Measurements from ENCODE around the gene PRKAG3. TPM values are rescaled to one million over a fixed set of nuclear protein-coding genes. Genes with fewer than 3 reads are reported as not detected.

The PRKAG3 gene
- total and polyA plus RNA-seq, 2 donors (not counting 1 experiment from before 2014, with no cell fraction given) = not detected

DNA sequence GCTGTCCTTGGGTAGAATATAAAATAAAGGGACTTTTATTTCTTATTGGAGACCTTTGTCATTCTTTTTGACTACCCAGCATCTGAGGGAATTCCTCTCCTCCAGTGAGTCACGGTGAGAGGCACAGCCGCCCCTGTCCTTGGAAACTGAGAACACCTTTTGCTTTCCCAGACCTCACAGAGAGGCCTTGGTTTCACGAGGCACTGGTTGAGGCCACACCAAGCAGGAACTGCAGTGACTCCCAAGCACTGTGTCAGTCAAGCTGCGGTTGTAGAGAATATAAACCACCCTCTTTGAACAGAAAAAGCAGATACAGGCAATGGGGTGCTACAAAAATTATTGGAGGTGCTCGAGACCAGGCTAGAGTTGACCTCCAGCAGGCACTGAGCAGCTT is 16.4 kb downstream of the PRKAG3 start:
- H2AFZ ChIP-seq (ENCODE audit: insufficient read depth, low read depth, low read length, poor library complexity, severe bottlenecking) = no peak overlapping the region
- H4K20me1 ChIP-seq (ENCODE audit: control insufficient read depth, insufficient read depth, low read length, poor library complexity, severe bottlenecking) = no peaks in the 10 kb centered on the region
- DNase-seq (no peak), ATAC-seq (ENCODE audit: low read depth) (no peak)
- Mint-ChIP-seq H3K27me3 (peaks cover 47% of the 10 kb centered on the region), H3K27ac (no peak overlapping the region), H3K4me3 (no peak overlapping the region), H3K4me1 (no peaks in the 10 kb centered on the region), H3K9me3 (ENCODE audit: insufficient read depth) (no peaks in the 10 kb centered on the region)
- H3K79me2 ChIP-seq (ENCODE audit: control insufficient read depth, insufficient read depth, low read length) = no peaks in the 10 kb centered on the region
- H3K4me1 ChIP-seq (ENCODE audit: control insufficient read depth in 2 of 2, insufficient read depth in 2 of 2, low read length in 2 of 2) = no peaks in the 10 kb centered on the region
- WGBS (ENCODE audit: insufficient coverage) = 85% methylated on average over 4 of the region's 5 CpGs
- peaks cover 0 to 12% (median 0%) of the 10 kb centered on the region in 4 experiments for H3K27me3 ChIP-seq (replicated peaks in 1 of 4; ENCODE audit: control extremely low read depth in 1 of 4, control insufficient read depth in 3 of 4, insufficient read depth in 4 of 4, low read length in 3 of 4)
- no peaks in the 10 kb centered on the region for H3K36me3 ChIP-seq (replicated peaks in 1 of 2; ENCODE audit: control extremely low read depth in 1 of 2, control insufficient read depth in 1 of 2, extremely low read depth in 1 of 2, insufficient read depth in 2 of 2, low read length in 1 of 2)
- POLR2A ChIA-PET = no interaction called here
- no peaks in the 10 kb centered on the region for H3K9me3 ChIP-seq (ENCODE audit: control extremely low read depth in 1 of 3, control insufficient read depth in 2 of 3, insufficient read depth in 1 of 3, low read length in 2 of 3)
- intact Hi-C loops (cut with micrococcal nuclease) = no loop called here
- H3K4me3 ChIP-seq (ENCODE audit: control extremely low read depth in 1 of 5, extremely low read depth in 1 of 5, insufficient read depth in 1 of 5, low read depth in 2 of 5, low read length in 4 of 5) = no peak overlapping the region
- H3K9ac ChIP-seq (ENCODE audit: low read length) = no peak overlapping the region
- CTCF ChIA-PET = no interaction called here
- TF ChIP-seq, protein P1, sequence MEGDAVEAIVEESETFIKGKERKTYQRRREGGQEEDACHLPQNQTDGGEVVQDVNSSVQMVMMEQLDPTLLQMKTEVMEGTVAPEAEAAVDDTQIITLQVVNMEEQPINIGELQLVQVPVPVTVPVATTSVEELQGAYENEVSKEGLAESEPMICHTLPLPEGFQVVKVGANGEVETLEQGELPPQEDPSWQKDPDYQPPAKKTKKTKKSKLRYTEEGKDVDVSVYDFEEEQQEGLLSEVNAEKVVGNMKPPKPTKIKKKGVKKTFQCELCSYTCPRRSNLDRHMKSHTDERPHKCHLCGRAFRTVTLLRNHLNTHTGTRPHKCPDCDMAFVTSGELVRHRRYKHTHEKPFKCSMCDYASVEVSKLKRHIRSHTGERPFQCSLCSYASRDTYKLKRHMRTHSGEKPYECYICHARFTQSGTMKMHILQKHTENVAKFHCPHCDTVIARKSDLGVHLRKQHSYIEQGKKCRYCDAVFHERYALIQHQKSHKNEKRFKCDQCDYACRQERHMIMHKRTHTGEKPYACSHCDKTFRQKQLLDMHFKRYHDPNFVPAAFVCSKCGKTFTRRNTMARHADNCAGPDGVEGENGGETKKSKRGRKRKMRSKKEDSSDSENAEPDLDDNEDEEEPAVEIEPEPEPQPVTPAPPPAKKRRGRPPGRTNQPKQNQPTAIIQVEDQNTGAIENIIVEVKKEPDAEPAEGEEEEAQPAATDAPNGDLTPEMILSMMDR (IDR thresholded peaks at IDR 0.05) = no peak
- TF ChIP-seq EZH2 (IDR thresholded peaks at IDR 0.05; ENCODE audit: borderline replicate concordance, insufficient read depth, low read depth, low read length, poor library complexity, severe bottlenecking) = no peak
- H3K4me2 ChIP-seq (replicated peaks; ENCODE audit: low read depth, low read length, poor library complexity, severe bottlenecking) = no peak overlapping the region
- H3K27ac ChIP-seq (ENCODE audit: low read length in 2 of 2) = no peak overlapping the region

DNA sequence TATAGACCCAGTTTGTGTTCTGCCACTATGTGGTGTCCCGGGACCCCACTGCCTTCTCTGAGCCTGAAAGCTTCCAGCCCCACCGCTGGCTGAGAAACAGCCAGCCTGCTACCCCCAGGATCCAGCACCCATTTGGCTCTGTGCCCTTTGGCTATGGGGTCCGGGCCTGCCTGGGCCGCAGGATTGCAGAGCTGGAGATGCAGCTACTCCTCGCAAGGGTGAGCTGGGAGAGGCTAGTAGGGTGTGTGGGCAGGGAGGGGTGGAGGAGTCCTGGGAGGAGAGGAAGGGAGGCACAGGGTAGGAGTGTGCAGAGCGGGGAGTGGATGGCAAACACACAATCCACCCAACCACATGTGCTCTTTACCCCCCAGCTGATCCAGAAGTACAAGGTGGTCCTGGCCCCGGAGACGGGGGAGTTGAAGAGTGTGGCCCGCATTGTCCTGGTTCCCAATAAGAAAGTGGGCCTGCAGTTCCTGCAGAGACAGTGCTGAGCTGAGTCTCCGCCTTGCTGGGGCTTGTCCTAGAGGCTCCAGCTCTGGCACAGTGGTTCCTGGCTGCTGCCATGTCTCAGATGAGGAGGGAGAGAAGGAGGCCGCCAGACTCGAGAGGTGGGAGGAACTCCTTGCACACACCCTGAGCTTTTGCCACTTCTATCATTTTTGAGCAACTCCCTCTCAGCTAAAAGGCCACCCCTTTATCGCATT is 16.9 kb downstream of the PRKAG3 start:
- no peaks in the 10 kb centered on the region for H3K36me3 ChIP-seq (replicated peaks in 1 of 2; ENCODE audit: control extremely low read depth in 1 of 2, control insufficient read depth in 1 of 2, extremely low read depth in 1 of 2, insufficient read depth in 2 of 2, low read length in 1 of 2)
- H3K79me2 ChIP-seq (ENCODE audit: control insufficient read depth, insufficient read depth, low read length) = no peaks in the 10 kb centered on the region
- H3K4me3 Mint-ChIP-seq = no peak overlapping the region
- ChIA-PET POLR2A (interaction anchor here (0.7 kb wide), 1 partner anchor 51 kb away, joined by 5 read pairs; no protein-coding TSS in a partner anchor), CTCF (no interaction called here)
- no peaks in the 10 kb centered on the region for H3K9me3 ChIP-seq (ENCODE audit: control extremely low read depth in 1 of 3, control insufficient read depth in 2 of 3, insufficient read depth in 1 of 3, low read length in 2 of 3)
- H3K9ac ChIP-seq (ENCODE audit: low read length) = no peak overlapping the region
- H3K4me1 ChIP-seq (ENCODE audit: control insufficient read depth in 2 of 2, insufficient read depth in 2 of 2, low read length in 2 of 2) = no peaks in the 10 kb centered on the region
- no peak for ATAC-seq (ENCODE audit: low read depth)
- no peak for DNase-seq
- H2AFZ ChIP-seq (ENCODE audit: insufficient read depth, low read depth, low read length, poor library complexity, severe bottlenecking) = no peak overlapping the region
- H3K4me2 ChIP-seq (replicated peaks; ENCODE audit: low read depth, low read length, poor library complexity, severe bottlenecking) = no peak overlapping the region
- no peaks in the 10 kb centered on the region for H3K4me1 Mint-ChIP-seq
- H3K27me3 Mint-ChIP-seq = peaks cover 49% of the 10 kb centered on the region
- H3K4me3 ChIP-seq (ENCODE audit: control extremely low read depth in 1 of 5, extremely low read depth in 1 of 5, insufficient read depth in 1 of 5, low read depth in 2 of 5, low read length in 4 of 5) = no peak overlapping the region
- H3K27me3 ChIP-seq (replicated peaks in 1 of 4; ENCODE audit: control extremely low read depth in 1 of 4, control insufficient read depth in 3 of 4, insufficient read depth in 4 of 4, low read length in 3 of 4) = peaks cover 0 to 13% (median 0%) of the 10 kb centered on the region in 4 experiments
- TF ChIP-seq EZH2 (IDR thresholded peaks at IDR 0.05; ENCODE audit: borderline replicate concordance, insufficient read depth, low read depth, low read length, poor library complexity, severe bottlenecking) = no peak
- TF ChIP-seq, protein P1 (IDR thresholded peaks at IDR 0.05) = no peak
- WGBS (ENCODE audit: insufficient coverage) = 97% methylated on average over 9 of the region's 13 CpGs
- H3K9me3 Mint-ChIP-seq (ENCODE audit: insufficient read depth) = no peaks in the 10 kb centered on the region
- H3K27ac Mint-ChIP-seq = no peak overlapping the region
- H3K27ac ChIP-seq (ENCODE audit: low read length in 2 of 2) = no peak overlapping the region
- H4K20me1 ChIP-seq (ENCODE audit: control insufficient read depth, insufficient read depth, low read length, poor library complexity, severe bottlenecking) = no peaks in the 10 kb centered on the region
- intact Hi-C loops (cut with micrococcal nuclease) = no loop called here

Data from B cell (primary cell).